Panc1 (cell line): Measurements from ENCODE around the gene DGKG. TPM values are rescaled to one million over a fixed set of nuclear protein-coding genes. Genes with fewer than 3 reads are reported as not detected.

ENCODE experiments used
- ATAC-seq: fragments of 200-7000 bp; cut with Tn5 transposase; 2 replicates; pipeline ENCODE4 v1.9.1; 2020; ENCODE audit warnings: mild to moderate bottlenecking, moderate library complexity
- BruUV-seq: library from RNA; stranded (reverse); fragments of 400-500 nt; replicated peaks from 2 replicates; lab custom pipeline; 2021; lab: Mats Ljungman, UMichigan
- CTCF ChIA-PET: fragments of 300-600 bp; sonication (Branson Sonifier 250); formaldehyde crosslinking; loops from one replicate; lab custom pipeline; 2022; ENCODE audit warnings: antibody characterized with exemption; lab: Charles Lee
- POLR2A ChIA-PET: fragments of 300-600 bp; sonication (Branson Sonifier 250); formaldehyde crosslinking; loops from one replicate; lab custom pipeline; 2022; ENCODE audit warnings: antibody characterized with exemption; lab: Charles Lee
- DNase-seq: peaks from one replicate; pipeline ENCODE4 v3.0.0-alpha.2; 2010; ENCODE audit warnings: low read depth, low spot score
- H3K27ac ChIP-seq: 2 replicates; pipeline ENCODE4 v1.5.1; 2011; ENCODE audit warnings: mild to moderate bottlenecking, low read length, inconsistent platforms
- H3K27me3 ChIP-seq: fragments of 200-500 bp; sonication (Bioruptor generic); 2 replicates; pipeline ENCODE4 v1.6.0; 2014; ENCODE audit warnings: low read length, inconsistent platforms; ENCODE audit not compliant: control insufficient read depth, insufficient read depth
- H3K36me3 ChIP-seq: fragments of 200-500 bp; sonication (Bioruptor generic); 2 replicates; pipeline ENCODE4 v1.5.1; 2014; ENCODE audit warnings: inconsistent platforms, mild to moderate bottlenecking, low read length, moderate library complexity; ENCODE audit not compliant: control insufficient read depth, insufficient read depth
- H3K4me1 ChIP-seq: 2 replicates; pipeline ENCODE4 v1.5.1; 2011; ENCODE audit warnings: inconsistent platforms, mild to moderate bottlenecking, low read length, moderate library complexity; ENCODE audit not compliant: control insufficient read depth, insufficient read depth
- H3K4me3 ChIP-seq, 2 experiments: 2 replicates each; pipeline ENCODE4 v1.5.1; 2011 to 2012; ENCODE audit warnings: low read depth in 2 of 2, low read length in 2 of 2, mild to moderate bottlenecking in 2 of 2, inconsistent platforms in 1 of 2, moderate library complexity in 1 of 2
- H3K9me3 ChIP-seq: fragments of 200-500 bp; sonication (Bioruptor generic); 2 replicates; pipeline ENCODE4 v1.5.1; 2014; ENCODE audit warnings: low read depth, mild to moderate bottlenecking, inconsistent platforms, low read length, moderate library complexity; ENCODE audit not compliant: control insufficient read depth, insufficient read depth
- POLR2AphosphoS5 ChIP-seq: IDR thresholded peaks from 2 replicates; pipeline ENCODE4 v1.6.1; 2012; ENCODE audit warnings: mild to moderate bottlenecking, low read depth, low read length, moderate library complexity
- SIN3A ChIP-seq: IDR thresholded peaks from 2 replicates; pipeline ENCODE4 v1.6.1; 2012; ENCODE audit warnings: low read depth, mild to moderate bottlenecking, low read length, moderate library complexity, borderline replicate concordance; ENCODE audit not compliant: insufficient read depth
- TCF7L2 ChIP-seq: IDR thresholded peaks from 2 replicates; pipeline ENCODE4 v1.6.1; 2011; ENCODE audit warnings: mild to moderate bottlenecking, low read depth, low read length, inconsistent platforms
- in situ Hi-C: cut with HindIII; loops from 2 replicates; pipeline ENCODE4 v1.10.0; 2016; ENCODE audit warnings: low sequenced_read_pairs, low pct_unique_long_range_greater_than_20kb
- intact Hi-C: fragments of 100-400 bp; cut with micrococcal nuclease; formaldehyde crosslinking; loops from one replicate; pipeline ENCODE4 v1.10.0; 2022; ENCODE audit not compliant: unreplicated experiment
- total RNA-seq: library from RNA; stranded (reverse); gene quantifications from one replicate; pipeline ENCODE4 v1.2.1, GENCODE V29; 2021; ENCODE audit not compliant: unreplicated experiment
- TF ChIP-seq, protein P1 (sequence below): fragments of 450-650 bp; IDR thresholded peaks from 2 replicates; pipeline ENCODE4 v1.5.1; 2017; ENCODE audit warnings: mild to moderate bottlenecking
- TF ChIP-seq, protein P2 (sequence below), 2 experiments: IDR thresholded peaks; 2 replicates each; pipeline ENCODE4 v1.6.1; 2011 to 2012; ENCODE audit warnings: low read depth in 2 of 2, control low read depth in 1 of 2, low read length in 1 of 2, mild to moderate bottlenecking in 1 of 2, moderate library complexity in 1 of 2; ENCODE audit not compliant: insufficient read depth in 1 of 2

The DGKG gene
- total RNA-seq, 1 experiment from 2014 or later, result 0.46 TPM

DNA sequence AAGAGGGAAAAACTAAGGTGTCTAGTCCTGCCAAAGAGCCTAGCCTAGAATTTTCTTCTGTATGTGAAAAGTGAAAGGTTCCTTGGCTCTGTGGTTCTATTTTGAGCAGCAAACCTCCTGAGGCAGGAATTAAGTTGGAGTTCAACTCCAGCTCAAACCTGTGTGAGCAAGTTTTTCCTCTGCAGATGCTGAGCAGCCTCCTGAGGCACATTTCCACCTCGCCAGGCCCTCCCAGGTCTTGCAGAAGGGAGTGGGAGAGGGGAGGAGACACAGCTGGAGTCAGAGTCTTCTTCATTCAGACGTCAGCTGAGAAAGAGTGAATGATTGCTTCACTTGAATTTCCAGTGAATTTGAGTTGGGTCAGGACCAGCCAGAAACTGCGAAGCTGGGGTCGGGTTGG is 183.6 kb downstream of the DGKG start:
- no peak for TF ChIP-seq POLR2AphosphoS5
- no peak for TF ChIP-seq TCF7L2
- no peak for TF ChIP-seq SIN3A
- TF ChIP-seq, protein P1, sequence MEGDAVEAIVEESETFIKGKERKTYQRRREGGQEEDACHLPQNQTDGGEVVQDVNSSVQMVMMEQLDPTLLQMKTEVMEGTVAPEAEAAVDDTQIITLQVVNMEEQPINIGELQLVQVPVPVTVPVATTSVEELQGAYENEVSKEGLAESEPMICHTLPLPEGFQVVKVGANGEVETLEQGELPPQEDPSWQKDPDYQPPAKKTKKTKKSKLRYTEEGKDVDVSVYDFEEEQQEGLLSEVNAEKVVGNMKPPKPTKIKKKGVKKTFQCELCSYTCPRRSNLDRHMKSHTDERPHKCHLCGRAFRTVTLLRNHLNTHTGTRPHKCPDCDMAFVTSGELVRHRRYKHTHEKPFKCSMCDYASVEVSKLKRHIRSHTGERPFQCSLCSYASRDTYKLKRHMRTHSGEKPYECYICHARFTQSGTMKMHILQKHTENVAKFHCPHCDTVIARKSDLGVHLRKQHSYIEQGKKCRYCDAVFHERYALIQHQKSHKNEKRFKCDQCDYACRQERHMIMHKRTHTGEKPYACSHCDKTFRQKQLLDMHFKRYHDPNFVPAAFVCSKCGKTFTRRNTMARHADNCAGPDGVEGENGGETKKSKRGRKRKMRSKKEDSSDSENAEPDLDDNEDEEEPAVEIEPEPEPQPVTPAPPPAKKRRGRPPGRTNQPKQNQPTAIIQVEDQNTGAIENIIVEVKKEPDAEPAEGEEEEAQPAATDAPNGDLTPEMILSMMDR, result no peak
- TF ChIP-seq, protein P2, sequence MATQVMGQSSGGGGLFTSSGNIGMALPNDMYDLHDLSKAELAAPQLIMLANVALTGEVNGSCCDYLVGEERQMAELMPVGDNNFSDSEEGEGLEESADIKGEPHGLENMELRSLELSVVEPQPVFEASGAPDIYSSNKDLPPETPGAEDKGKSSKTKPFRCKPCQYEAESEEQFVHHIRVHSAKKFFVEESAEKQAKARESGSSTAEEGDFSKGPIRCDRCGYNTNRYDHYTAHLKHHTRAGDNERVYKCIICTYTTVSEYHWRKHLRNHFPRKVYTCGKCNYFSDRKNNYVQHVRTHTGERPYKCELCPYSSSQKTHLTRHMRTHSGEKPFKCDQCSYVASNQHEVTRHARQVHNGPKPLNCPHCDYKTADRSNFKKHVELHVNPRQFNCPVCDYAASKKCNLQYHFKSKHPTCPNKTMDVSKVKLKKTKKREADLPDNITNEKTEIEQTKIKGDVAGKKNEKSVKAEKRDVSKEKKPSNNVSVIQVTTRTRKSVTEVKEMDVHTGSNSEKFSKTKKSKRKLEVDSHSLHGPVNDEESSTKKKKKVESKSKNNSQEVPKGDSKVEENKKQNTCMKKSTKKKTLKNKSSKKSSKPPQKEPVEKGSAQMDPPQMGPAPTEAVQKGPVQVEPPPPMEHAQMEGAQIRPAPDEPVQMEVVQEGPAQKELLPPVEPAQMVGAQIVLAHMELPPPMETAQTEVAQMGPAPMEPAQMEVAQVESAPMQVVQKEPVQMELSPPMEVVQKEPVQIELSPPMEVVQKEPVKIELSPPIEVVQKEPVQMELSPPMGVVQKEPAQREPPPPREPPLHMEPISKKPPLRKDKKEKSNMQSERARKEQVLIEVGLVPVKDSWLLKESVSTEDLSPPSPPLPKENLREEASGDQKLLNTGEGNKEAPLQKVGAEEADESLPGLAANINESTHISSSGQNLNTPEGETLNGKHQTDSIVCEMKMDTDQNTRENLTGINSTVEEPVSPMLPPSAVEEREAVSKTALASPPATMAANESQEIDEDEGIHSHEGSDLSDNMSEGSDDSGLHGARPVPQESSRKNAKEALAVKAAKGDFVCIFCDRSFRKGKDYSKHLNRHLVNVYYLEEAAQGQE (IDR thresholded peaks at IDR 0.05; ENCODE audit: insufficient read depth in 1 of 2, low read depth in 2 of 2, low read length in 1 of 2), result no peak
- ChIA-PET POLR2A (no interaction called here), CTCF (interaction anchor here (0.6 kb wide), 1 partner anchor 119 kb away, joined by 8 read pairs; no protein-coding TSS in a partner anchor)
- Histone ChIP-seq H3K27me3 (no peaks in the 10 kb centered on the region; the same call in 1 of the 2 replicates), H3K4me3 (no peak overlapping the region), H3K9me3 (no peaks in the 10 kb centered on the region), H3K27ac (no peak overlapping the region), H3K4me1 (no peaks in the 10 kb centered on the region), H3K36me3 (no peaks in the 10 kb centered on the region)
- DNase-seq (no peak), ATAC-seq (no peak)
- in situ Hi-C loops, result no loop called here
- no TSS peak for BruUV-seq
- intact Hi-C loops, result no loop called here

DNA sequence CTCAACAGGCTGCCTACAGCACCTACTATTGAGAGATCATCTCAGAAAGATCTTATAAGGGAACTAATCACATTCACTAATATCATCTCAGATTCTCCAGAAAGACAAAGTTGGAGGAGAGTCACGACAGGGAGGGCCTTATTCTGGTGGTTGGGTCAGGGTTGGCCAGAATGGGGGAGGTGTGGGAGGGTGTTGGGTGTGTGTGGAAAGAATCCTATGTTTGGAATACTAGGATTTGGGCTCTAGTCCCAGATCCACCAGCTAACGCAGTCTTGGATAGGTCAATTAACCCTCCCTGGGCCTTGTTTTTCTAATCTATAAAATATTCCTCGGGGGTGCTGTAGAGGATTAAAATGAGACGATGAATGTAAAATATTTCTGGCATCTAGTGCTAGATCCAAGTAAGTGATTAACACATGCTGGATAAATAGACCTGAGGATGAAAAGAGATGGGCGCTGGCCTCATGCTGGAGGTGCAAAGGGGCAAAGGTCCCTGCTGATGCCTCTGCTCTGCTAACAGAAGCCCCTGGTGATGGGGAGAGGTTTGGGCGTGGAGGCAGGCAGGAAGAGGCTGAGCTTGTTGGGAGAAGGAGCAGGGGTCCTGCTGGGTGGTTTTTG is 185.6 kb downstream of the DGKG start:
- ATAC-seq, result no peak
- H3K27ac ChIP-seq, result no peak overlapping the region
- ChIA-PET POLR2A (interaction anchor here (0.6 kb wide), 1 partner anchor 340 kb away, joined by 7 read pairs; no protein-coding TSS in a partner anchor), CTCF (no interaction called here)
- H3K4me1 ChIP-seq, result no peaks in the 10 kb centered on the region
- TF ChIP-seq, protein P2 (IDR thresholded peaks at IDR 0.05; ENCODE audit: insufficient read depth in 1 of 2, low read depth in 2 of 2, low read length in 1 of 2), result no peak
- no peak for TF ChIP-seq TCF7L2
- TF ChIP-seq, protein P1, result no peak
- no peak for TF ChIP-seq SIN3A
- no peak for TF ChIP-seq POLR2AphosphoS5
- H3K27me3 ChIP-seq, result no peaks in the 10 kb centered on the region
- in situ Hi-C loops (no loop called here), intact Hi-C loops (no loop called here)
- no TSS peak for BruUV-seq
- H3K36me3 ChIP-seq, result no peaks in the 10 kb centered on the region
- H3K4me3 ChIP-seq, result no peak overlapping the region
- DNase-seq, result no peak
- no peaks in the 10 kb centered on the region for H3K9me3 ChIP-seq
